H1 (cell line): ENCODE measurements around the gene FIZ1. TPM values are rescaled to one million over a fixed set of nuclear protein-coding genes. Genes with fewer than 3 reads are reported as not detected.

Source experiments
- CBX8 ChIP-seq: fragments of 300-800, 300-1000 bp; sonication (generic); IDR thresholded peaks from 2 replicates; pipeline ENCODE4 v1.7.1; 2016; ENCODE audit warnings: low read depth, low read length, borderline replicate concordance
- CHD7 ChIP-seq: fragments of 300-600 bp; sonication (generic); IDR thresholded peaks from 2 replicates; pipeline ENCODE4 v1.7.1; 2012; ENCODE audit warnings: low read length, moderate library complexity, mild to moderate bottlenecking, inconsistent platforms; ENCODE audit not compliant: insufficient replicate concordance
- E2F6 ChIP-seq: IDR thresholded peaks from 2 replicates; pipeline ENCODE4 v1.6.1; 2012; ENCODE audit warnings: inconsistent platforms
- EZH2 ChIP-seq: fragments of 200-600 bp; sonication (generic); IDR thresholded peaks from 2 replicates; pipeline ENCODE4 v1.7.1; 2012; ENCODE audit warnings: low read depth, mild to moderate bottlenecking, moderate library complexity, low read length, inconsistent platforms; ENCODE audit not compliant: severe bottlenecking
- JUND ChIP-seq: IDR thresholded peaks from 2 replicates; pipeline ENCODE4 v1.6.1; 2011; ENCODE audit warnings: mild to moderate bottlenecking, improper control_type of control experiment, low read length
- ZNF274 ChIP-seq: IDR thresholded peaks from 2 replicates; pipeline ENCODE4 v1.7.0; 2012; ENCODE audit warnings: low read length, borderline replicate concordance; ENCODE audit errors: extremely low read depth
- polyA plus RNA-seq, 7 experiments: library from polyadenylated mRNA; depleted of rRNA in 3 of 7; stranded (reverse) in 5 of 7; unstranded in 2 of 7; fragments of >200 nt in 5 of 7; fragments of 200-250 nt in 2 of 7; gene quantifications; 1 replicate in 5 of 7; 2 replicates in 1 of 7; 4 replicates in 1 of 7; pipeline versions ENCODE4 v1.2.1 to v1.2.3, GENCODE V29; 2011 to 2013; ENCODE audit warnings: missing spikeins in 2 of 7, mixed read lengths in 2 of 7
- total RNA-seq: library from RNA; stranded (reverse); fragmentation: NEBNext Ultra II Directional; extraction: Animal tissue kit (Norgen Biotek cat#: 25700); gene quantifications from 2 replicates; pipeline ENCODE4 v1.2.1, GENCODE V29; 2021
- TF ChIP-seq, protein P1 (sequence below): IDR thresholded peaks from 2 replicates; pipeline ENCODE4 v1.6.1; 2012; ENCODE audit warnings: inconsistent platforms

The FIZ1 gene
- total and polyA plus RNA-seq, 2 of the 8 experiments (the other 6 are each of a cell fraction or from before 2014, with no cell fraction given) = 9.1 to 18.5 TPM

DNA sequence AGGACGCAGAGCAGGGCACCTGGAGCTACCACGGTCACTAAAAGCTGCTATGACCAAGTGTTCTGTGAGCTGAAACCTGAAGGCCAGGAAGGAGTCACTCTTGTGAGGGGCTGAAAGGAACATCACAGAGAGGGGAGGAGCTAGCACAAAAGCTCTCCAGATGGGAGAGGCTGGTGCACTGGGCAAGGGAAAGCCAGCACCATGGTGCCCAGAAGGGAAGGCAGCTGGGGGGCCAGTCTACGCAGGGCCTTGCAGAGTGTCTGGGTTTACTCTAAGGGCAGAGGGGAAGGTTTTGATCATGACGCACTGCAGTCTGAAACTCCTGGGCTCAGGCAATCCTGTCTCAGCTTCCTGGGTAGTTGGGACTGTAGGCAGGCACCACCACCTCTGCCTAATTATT is 37.4 kb upstream of the FIZ1 start (continued):
- TF ChIP-seq CHD7 (no peak), JUND (no peak), CBX8 (no peak), ZNF274 (no peak), EZH2 (no peak), E2F6 (no peak)
- TF ChIP-seq, protein P1, sequence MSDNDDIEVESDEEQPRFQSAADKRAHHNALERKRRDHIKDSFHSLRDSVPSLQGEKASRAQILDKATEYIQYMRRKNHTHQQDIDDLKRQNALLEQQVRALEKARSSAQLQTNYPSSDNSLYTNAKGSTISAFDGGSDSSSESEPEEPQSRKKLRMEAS = no peak
